Frontal cortex (tissue), 4 donors: ENCODE data around the gene TSPAN32. TPM values are rescaled to one million over a fixed set of nuclear protein-coding genes. Genes with fewer than 3 reads are reported as not detected.
"Not testable (repeated sequence)": the region's sequence is repeated elsewhere in the genome, so short reads cannot be mapped to it uniquely, and the experiment has no call there.

Experiments used
- DNase-seq, 2 donors: peaks; one replicate each; pipeline ENCODE4 v3.0.0; 2012; ENCODE audit warnings: low spot score in 2 of 2
- FAIRE-seq: peaks from 2 replicates; lab custom pipeline; 2012; peaks lifted over from hg19 to GRCh38; lab: Jason Lieb, UNC
- total RNA-seq: library from RNA; depleted of rRNA; stranded (reverse); fragments of >200 nt; gene quantifications from one replicate; pipeline ENCODE4 v1.2.3, GENCODE V29; 2014
- donor health status: control.
- donor health status: control.
- donor health status: control.

TSPAN32 gene
- total RNA-seq, 1 donor from 2014 or later: 0.41 TPM

GRCh38 chr11:2277008-2277346, 24.8 kb upstream of the TSPAN32 start:
- FAIRE-seq (no peak), DNase-seq (no peak)

DNA sequence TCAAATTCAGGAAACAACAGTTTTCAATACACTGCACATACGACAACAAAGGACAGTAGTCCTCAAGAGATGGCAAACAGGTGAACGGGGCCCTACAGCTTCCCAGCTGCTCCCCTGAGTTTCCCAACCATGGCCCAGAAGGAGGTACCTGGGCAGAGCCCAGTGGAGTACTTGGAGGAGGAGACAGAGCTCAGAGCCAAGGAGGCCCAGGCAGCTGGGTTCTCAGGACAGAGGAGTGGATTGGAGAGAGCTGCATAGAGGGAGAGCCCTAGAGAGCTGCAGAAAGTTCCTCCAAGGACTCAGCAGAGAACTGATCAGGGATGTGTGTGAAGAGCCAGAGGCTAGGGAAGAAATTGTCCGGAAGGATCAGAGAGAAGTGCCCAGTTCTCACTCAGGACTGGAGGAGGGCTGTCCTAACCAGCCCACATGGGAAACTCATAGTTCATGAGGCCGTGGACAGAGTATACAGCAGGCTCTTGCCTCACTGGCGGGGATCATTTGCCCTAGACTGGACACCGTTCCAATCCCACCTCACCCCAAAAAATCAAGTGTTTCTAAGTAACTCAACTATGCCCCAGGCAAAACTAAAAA, 23.8 kb upstream of the TSPAN32 start:
- DNase-seq: no peak

DNA sequence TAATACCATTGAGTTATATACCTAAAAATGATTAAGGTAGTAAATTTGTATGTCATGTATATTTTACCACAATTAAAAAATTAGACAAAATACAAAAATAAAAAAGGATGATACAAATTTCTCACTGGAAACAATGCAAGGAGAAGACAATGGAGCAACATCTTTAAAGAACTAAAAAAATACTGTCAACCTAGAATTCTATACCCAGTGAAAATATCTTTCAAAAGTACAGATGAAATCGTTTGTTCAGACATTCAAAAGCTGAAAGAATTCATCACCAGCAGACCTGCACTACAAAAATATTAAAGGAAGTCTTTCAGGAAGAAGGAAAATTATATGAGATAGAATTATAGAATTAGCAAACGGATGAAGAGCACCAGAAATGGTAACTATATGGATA, 21.6 kb upstream of the TSPAN32 start:
- DNase-seq (no peak), FAIRE-seq (no peak)

More for the DNA sequence above, 23.8 kb upstream of the TSPAN32 start:
- FAIRE-seq: no peak

GRCh38 chr11:2286350-2286749, 15.5 kb upstream of the TSPAN32 start:
- not testable (repeated sequence) for FAIRE-seq, DNase-seq

DNA sequence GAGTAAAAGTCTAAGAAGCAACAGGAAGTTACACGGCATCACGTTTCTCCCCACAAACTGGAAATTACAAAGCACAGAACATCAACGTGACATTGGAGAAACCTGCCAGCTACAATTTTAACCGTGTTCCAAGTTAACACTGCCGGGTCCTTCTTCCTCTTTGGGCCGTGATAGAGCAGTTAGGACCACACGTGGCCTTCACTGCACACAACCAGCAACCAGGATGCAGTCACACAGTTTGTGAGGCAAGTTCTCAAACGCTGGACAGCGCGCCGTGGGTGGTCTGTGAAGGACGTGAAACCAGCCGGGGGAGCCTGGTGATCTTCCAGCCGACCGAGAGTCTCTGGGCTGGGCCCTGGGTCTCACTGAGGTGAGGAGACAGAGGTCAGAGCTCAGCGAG, 14.7 kb upstream of the TSPAN32 start:
- FAIRE-seq: no peak
- no peak for DNase-seq

DNA sequence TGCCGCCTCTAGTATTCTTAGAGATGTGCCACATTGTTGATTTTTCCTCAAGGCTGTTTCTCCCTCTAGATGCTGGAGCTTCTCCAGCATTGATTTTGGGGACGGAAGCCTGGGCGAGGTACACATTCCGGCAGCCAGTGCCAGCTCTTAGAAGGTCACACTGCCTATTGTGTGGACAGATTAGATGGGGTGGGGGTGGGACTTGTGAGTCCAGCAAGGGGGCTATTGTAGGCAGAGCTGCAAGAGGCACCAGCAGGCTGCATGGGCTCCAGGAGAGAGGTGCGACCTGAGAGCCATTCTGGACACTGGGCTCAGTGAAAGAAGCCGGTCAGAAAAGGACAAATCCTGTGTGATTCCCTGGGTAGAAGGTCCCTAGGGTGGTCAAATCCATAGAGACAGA, 12.5 kb upstream of the TSPAN32 start:
- DNase-seq (no peak), FAIRE-seq (no peak)

- FAIRE-seq (no peak), DNase-seq (no peak)
Observed at GRCh38 chr11:2289859-2290258, 12.0 kb upstream of the TSPAN32 start.

GRCh38 chr11:2290351-2290841, 11.4 kb upstream of the TSPAN32 start:
- FAIRE-seq: no peak
- no peak for DNase-seq

DNA sequence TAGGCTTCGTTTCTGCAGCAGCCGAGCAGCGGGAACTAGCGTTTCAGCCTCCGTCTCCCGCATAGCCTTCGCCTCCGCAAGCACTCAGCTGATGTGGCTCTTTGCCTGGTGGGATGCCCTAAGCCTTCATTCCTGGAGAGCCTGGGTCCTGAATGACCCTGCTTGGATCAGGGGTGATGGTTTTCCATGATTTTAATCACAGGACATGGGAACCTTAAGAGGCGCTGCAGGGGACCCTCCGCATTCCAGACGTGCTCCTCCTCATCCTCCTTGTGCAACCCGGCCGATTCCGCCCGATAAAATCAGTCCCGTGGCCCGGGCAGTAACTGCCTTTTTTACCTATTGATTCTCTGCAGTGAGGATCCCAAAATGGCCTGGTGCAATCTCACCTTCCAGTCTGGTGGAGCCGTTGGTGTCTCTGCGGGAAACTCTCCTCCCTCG, 8.3 kb upstream of the TSPAN32 start:
- no peak for DNase-seq
- no peak for FAIRE-seq

DNA sequence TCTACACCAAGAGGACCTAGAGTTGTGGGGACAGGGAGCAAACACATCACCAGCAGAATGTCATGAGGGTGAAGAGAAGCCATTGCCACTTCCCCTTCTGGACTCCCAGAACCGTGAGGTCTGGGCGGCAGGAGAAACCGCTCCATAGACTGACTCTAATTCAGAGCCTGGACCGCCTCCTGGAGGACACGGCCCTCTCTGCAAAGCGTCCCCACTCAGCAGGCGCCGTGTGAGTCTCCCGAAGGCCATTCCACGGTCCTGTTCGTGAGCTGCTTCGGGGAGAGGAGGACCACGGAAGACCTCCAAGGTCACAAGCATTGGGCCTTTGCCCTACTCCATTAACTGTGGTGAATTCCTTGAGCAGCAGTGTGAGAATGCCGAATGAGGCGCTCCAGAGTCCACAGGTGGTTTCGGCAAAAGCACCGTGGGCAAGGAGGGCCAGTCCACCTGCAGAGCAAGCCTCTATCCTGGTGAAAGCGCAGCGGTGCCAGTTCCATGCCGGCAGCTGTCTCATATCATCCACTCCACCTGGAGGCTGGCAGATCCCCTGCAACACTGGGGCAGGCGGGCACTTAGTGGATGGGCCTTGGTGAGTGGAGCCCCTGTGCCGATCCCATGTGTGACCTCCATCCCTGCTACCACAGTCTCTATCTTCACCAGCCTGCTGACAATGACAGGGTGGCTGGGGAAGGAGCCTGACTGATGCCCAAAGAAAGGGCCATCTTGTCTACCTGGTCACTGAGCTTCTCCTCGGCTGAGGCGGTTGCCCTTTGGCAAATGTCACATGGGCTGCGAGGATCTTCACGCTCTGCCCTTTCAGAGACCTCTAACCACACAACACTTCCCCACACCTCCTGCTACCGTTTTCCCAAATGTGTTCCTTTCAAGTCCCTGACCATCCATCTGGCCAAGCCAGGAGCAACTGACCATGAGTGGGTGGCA, 7.6 kb upstream of the TSPAN32 start:
- FAIRE-seq (no peak), DNase-seq (no peak)

GRCh38 chr11:2294926-2295290, 6.9 kb upstream of the TSPAN32 start:
- FAIRE-seq: no peak
- no peak for DNase-seq

- DNase-seq (no peak), FAIRE-seq (no peak)
Observed at GRCh38 chr11:2295971-2296912, 5.6 kb upstream of the TSPAN32 start.

GRCh38 chr11:2296913-2297622, 4.7 kb upstream of the TSPAN32 start:
- FAIRE-seq (no peak), DNase-seq (no peak)

DNA sequence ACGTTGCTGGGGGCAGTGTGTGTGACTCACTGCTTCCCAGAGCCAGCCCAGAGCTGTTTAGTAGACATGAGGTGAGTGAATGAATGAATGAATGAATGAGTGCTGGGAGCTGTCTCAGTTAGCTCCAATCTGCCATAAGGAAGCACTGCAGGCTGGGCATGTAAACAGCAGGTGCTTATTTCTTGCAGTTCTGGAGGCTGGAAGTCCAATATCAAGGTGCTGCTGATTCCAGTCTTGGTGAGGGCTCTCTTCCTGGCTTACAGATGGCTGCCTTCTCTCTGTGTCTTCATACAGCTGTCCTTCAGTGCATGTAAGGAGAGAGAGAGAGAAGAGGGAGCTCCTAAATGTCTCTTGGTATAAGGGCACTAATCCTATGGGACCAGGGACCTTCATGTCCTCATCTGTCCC, 4.2 kb upstream of the TSPAN32 start:
- DNase-seq: no peak
- no peak for FAIRE-seq

DNA sequence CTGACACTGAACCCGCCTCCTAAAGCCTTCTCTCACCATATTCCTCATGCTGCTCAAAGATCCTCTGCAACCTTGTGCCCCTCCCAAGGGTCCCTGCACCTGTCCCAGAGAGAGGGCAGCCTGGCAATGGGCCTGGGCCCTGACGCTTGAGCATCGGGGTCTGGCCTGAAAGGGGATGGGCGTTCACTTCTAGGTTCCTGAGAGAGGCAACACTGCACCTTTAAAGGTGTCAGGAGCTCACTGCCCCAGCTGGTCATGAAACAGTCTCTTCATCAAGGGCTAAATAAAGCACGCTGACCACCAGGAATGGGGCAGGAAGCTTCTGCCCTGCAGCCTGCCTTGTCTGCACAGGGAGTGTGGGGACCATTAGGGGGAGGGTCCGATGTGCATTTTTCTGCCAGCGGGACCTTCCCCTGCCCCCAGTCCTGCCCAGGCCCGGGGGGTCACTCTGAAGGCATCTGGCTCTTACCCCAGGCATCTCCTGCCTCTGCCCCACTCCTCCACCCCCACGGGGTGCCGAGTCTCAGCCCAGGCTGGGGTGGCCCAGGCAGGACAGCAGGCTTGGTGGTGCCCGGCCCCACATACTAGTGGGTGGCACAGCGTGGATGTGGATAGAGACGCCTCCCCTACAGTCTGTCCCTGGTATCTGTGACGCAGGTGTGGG, 3.5 kb upstream of the TSPAN32 start:
- DNase-seq (no peak), FAIRE-seq (no peak)

DNA sequence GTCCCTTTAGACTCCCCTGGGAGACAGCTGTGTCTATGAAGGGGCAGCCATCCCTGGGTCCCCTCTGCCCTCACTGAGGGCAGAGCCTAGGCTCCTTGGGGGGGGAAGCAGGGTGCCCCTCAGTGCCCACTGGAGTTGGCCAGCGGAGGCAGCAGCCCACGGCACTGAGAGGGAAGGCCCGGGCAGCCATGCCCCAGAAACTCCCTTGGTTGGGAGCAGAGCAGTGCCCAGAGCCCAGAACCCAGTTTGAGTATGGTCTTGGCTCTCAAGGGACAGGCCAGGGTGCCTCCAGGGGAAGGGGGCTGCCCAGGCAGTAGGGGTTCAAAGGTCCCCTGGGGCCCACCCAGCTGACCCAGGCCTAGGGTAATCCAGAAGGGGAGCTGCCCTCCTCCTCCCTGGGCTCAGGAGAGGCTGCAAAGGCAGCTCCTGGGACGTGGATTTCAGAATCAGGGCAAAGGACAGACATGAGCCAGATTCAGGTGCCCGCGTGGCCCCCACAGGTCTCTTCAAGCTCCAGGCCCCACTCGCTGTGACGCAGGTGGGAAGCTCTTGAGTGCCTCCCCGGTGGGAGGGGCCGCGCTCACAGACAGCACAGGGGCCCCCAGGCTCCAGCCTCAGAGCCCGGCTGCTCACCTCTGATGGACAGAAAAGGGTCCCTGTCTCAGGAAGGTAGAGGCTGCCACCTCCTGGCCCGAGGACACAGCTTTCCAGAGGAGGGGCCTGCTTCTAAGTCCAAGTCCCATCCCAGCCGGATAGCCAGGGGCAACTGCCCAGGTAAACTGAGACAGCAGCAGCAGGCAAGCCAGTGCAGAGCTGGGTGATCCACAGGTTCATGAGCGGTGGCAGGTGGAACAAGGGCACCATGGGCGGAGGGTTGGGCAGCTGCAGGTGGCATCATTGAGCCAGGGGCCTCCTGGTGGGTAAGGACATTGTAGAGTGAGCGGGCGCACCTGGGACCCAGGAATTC, 2.7 kb upstream of the TSPAN32 start:
- FAIRE-seq: no peak
- no peak for DNase-seq

- no peak for FAIRE-seq
- no peak for DNase-seq
Observed at GRCh38 chr11:2299773-2300172, 2.0 kb upstream of the TSPAN32 start.
